Measurements from ENCODE around the gene IFT172. TPM values are rescaled to one million over a fixed set of nuclear protein-coding genes. Genes with fewer than 3 reads are reported as not detected.
"Not testable (repeated sequence)": the region's sequence is repeated elsewhere in the genome, so short reads cannot be mapped to it uniquely, and the experiment has no call there.

IFT172 gene
- total RNA-seq (40.3 TPM), polyA plus RNA-seq (ENCODE audit: insufficient read depth, low read depth, low replicate concordance) (25.9 TPM)
- long read RNA-seq, donor 1, full-length matches to known transcripts: 2 of 2 reads
- long read RNA-seq, donor 1, partial matches to known transcripts: 0 of 2 reads
- long read RNA-seq, donor 1, other reads (novel, unspliced or antisense): 0 of 2 reads
- long read RNA-seq, donor 2, full-length matches to known transcripts: 2 of 2 reads
- long read RNA-seq, donor 2, partial matches to known transcripts: 0 of 2 reads
- long read RNA-seq, donor 2, other reads (novel, unspliced or antisense): 0 of 2 reads
- long read RNA-seq, donor 3, full-length matches to known transcripts: 3 of 3 reads
- long read RNA-seq, donor 3, partial matches to known transcripts: 0 of 3 reads
- long read RNA-seq, donor 3, other reads (novel, unspliced or antisense): 0 of 3 reads
- long read RNA-seq, donor 4: 0 reads
- long read RNA-seq, donor 5, partial matches to known transcripts: 0 of 1 reads
- long read RNA-seq, donor 5, other reads (novel, unspliced or antisense): 0 of 1 reads
- long read RNA-seq, donor 6, full-length matches to known transcripts: 1 of 1 reads
- long read RNA-seq, donor 6, partial matches to known transcripts: 0 of 1 reads
- long read RNA-seq, donor 6, other reads (novel, unspliced or antisense): 0 of 1 reads
- long read RNA-seq, donor 7, full-length matches to known transcripts: 6 of 29 reads
- long read RNA-seq, donor 7, partial matches to known transcripts: 11 of 29 reads
- long read RNA-seq, donor 7, other reads (novel, unspliced or antisense): 12 of 29 reads
- long read RNA-seq, donor 8: 0 reads
- long read RNA-seq, donor 9: 0 reads
- long read RNA-seq, donor 10: 0 reads

GRCh38 chr2:27489498-27490397 lies at the start of gene IFT172:
TSS of gene IFT172 (minus strand) at chr2:27489743. CDS start at chr2:27489653, 90 bp downstream.
- Histone ChIP-seq H3K4me3 (ENCODE audit: low read length in 3 of 3) (peak within 1 kb of the TSS; percentile 85 to 96 (median 89)), H3K27ac (ENCODE audit: low read depth in 2 of 2, low read length in 2 of 2) (peak within 1 kb of the TSS; percentile 71 to 73), H3K36me3 (ENCODE audit: control insufficient read depth in 2 of 3, insufficient read depth in 3 of 3, low read length in 3 of 3) (peaks cover 0 to 7% (median 2%) of the 10 kb centered on the region in 3 donors), H3K27me3 (ENCODE audit: control insufficient read depth, insufficient read depth, low read length) (no peaks in the 10 kb centered on the region), H3K9me3 (ENCODE audit: control insufficient read depth in 2 of 3, insufficient read depth in 1 of 3, low read length in 3 of 3) (no peaks in the 10 kb centered on the region), H3K9ac (ENCODE audit: low read length in 3 of 3) (peak within 1 kb of the TSS; percentile 68 to 93 (median 70)), H3K4me1 (ENCODE audit: control insufficient read depth in 2 of 3, insufficient read depth in 2 of 3, low read depth in 1 of 3, low read length in 3 of 3) (peaks cover 2 to 7% (median 4%) of the 10 kb centered on the region in 3 donors)
- FAIRE-seq (peak; percentile 97), DNase-seq (peak; percentile 99 to 100 (median 99))
- intact Hi-C loops (cut with DNase I): no loop called here
- TF ChIP-seq CTCF (IDR thresholded peaks at IDR 0.05; ENCODE audit: borderline replicate concordance, extremely low read depth, insufficient read depth): no peak

GRCh38 chr2:27538839-27539450 lies 49.4 kb upstream of the IFT172 start:
- H3K4me1 ChIP-seq (ENCODE audit: control insufficient read depth in 2 of 3, insufficient read depth in 2 of 3, low read depth in 1 of 3, low read length in 3 of 3); H3K27me3 ChIP-seq (ENCODE audit: control insufficient read depth, insufficient read depth, low read length); H3K27ac ChIP-seq (ENCODE audit: low read depth in 2 of 2, low read length in 2 of 2); H3K4me3 ChIP-seq (ENCODE audit: low read length in 3 of 3); DNase-seq; H3K36me3 ChIP-seq (ENCODE audit: control insufficient read depth in 2 of 3, insufficient read depth in 3 of 3, low read length in 3 of 3); H3K9ac ChIP-seq (ENCODE audit: low read length in 3 of 3); intact Hi-C loops (cut with DNase I); FAIRE-seq; H3K9me3 ChIP-seq (ENCODE audit: control insufficient read depth in 2 of 3, insufficient read depth in 1 of 3, low read length in 3 of 3): not testable (repeated sequence)

GRCh38 chr2:27537287-27537686 lies 47.7 kb upstream of the IFT172 start:
- no peak for TF ChIP-seq CTCF (IDR thresholded peaks at IDR 0.05; ENCODE audit: borderline replicate concordance, extremely low read depth, insufficient read depth)
- intact Hi-C loops (cut with DNase I): no loop called here
- DNase-seq (no peak), FAIRE-seq (no peak)
- H3K9me3 ChIP-seq (ENCODE audit: control insufficient read depth in 2 of 3, insufficient read depth in 1 of 3, low read length in 3 of 3): no peaks in the 10 kb centered on the region
- no peaks in the 10 kb centered on the region for H3K36me3 ChIP-seq (ENCODE audit: control insufficient read depth in 2 of 3, insufficient read depth in 3 of 3, low read length in 3 of 3)
- H3K4me1 ChIP-seq (ENCODE audit: control insufficient read depth in 2 of 3, insufficient read depth in 2 of 3, low read depth in 1 of 3, low read length in 3 of 3): no peaks in the 10 kb centered on the region
- no peak overlapping the region for H3K9ac ChIP-seq (ENCODE audit: low read length in 3 of 3)
- H3K27me3 ChIP-seq (ENCODE audit: control insufficient read depth, insufficient read depth, low read length): no peaks in the 10 kb centered on the region
- no peak overlapping the region for H3K4me3 ChIP-seq (ENCODE audit: low read length in 3 of 3)
- H3K27ac ChIP-seq (ENCODE audit: low read depth in 2 of 2, low read length in 2 of 2): no peak overlapping the region

Measured in kidney (tissue), 22 donors.